ENCODE results near the gene TNNT2.

- TF ChIP-seq CTCF (IDR thresholded peaks at IDR 0.05; ENCODE audit: insufficient read depth, low read depth, low read length) (no peak), EZH2 (IDR thresholded peaks at IDR 0.05; ENCODE audit: insufficient read depth, low read length) (no peak)
Measured at GRCh38 chr1:201358596-201358995, 18.9 kb downstream of the TNNT2 start.
